ENCODE measurements around the gene TACR1.

Gene TACR1

DNA sequence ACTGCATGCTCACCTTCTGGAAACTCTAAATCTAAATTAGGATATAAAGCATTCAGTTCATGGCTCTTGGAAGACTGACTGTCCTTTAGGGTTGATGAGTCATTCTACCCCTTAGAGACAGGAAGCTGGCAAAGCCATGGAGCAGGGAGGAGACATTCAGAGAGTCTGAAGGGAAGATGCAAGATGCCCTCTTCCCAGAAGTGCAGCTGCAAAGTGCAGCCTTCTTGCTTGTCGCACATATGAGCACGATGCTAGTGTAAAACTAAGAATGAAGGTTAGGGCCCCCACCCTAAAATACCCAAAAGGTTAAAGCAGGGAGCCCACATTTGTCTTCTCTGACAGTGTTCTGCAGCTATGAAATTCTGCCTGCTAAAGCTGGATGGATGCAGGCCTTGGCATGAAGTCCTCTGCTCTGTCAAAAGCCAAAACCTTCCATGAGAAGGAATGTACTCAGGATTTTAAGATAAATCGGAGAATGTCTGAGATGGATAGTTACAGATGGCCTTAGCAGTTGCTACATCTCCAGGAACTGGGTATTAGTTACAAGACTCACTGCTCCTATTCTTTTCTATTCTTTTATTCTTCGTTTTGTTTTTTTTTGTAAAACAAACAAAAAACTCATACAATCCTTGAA is 151.2 kb downstream of the TACR1 start:
- DNase-seq = no peak

DNA sequence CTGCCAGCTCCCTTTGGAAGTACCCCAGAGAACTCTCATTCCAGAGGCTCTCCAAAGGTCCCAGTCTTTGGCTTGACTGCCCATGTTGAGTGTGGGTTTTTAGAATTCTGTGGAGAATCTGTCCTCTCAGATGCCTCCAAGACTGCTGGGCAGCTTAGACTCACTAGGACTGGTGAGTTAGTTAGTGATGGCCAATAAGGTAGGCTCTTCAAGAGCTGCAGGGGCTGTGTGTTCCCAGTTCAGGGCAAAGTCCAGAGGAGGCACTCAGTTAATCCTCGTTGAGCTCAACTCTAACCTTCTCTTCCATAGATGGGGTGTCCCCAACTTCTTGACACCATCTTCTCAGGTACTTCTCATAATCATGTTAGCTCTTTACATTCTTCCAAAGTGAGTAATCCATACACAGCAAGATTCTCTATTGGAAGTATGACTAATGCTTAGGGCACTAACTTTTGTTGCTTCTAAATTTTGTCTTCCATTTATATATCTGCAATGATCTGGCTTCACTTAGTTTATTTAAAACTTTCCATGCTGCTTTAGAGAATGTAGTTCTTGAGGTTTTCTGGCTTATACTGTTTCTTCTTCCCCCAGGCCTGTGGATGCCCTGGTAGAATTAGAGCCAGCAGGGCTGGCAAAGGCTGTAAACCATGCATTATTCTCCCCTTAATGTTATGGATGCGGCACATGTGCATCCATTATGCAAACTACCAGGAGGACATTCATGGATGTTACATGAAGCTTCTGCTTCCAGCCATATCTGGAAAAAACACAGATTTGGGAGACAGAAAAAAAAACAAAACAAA is 151.9 kb downstream of the TACR1 start:
- DNase-seq = no peak

DNA sequence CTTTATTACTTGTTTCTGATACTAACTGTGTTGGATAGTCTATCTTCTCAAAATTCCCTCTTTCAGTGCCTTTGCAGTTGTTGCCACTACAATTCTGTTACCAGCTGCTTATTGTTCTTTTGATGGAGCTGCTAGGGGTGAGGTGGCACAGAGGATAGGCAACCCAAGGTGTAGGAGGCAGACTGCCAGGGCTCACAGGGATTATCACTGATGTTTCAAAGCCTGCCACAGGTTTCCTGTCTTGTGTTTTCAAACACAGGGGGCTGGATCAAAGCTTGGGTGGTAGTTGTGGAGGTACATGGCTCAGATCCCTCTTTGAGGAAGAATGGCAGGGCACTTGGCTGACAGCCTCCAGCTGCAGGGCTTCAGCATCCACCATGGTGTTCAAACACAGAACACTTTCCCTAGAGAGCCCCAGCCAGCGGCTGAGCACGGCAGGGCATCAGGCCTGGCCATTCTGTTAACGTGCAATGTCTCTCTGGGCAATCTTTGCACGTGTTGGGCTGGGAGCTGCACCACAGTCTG is 153.7 kb downstream of the TACR1 start:
- no peak for DNase-seq

DNA sequence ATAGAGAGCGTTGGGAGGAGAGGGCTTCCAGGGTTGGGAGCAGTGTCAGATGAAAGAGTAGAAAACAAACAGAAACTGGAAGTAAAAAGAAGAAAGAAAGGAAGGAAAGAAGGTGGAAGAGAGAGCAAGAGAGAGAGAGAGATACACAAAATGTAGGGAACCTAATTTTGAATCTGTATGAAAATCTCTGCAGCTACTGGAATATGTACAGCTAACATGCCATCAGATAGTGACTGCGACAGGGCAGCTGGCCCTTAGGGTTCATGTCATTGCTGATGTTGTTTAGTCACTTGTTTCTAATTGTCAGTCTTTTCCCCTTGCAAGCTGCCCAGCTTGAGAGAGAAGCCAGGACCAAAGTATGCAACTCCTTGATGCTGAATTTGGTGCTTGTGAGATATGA is 155.0 kb downstream of the TACR1 start:
- DNase-seq = no peak

DNA sequence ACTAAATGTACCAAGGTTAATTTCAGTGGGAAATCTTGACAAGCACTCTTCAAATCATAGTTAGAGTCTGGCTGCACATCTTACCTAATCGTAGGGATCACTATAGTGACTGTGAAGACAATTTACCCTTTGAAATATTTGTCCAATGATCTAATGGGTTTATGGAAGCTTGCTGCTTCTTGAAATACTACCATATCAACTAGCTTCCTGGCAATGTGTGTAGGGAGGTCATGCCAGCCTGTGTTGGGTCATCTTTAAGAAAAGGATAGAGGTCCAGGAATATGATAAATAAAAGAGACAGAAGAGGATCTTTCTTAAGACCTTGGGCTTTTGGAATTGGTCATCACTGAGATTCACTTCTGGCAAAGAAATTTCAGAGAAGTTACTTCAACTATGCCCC is 156.5 kb downstream of the TACR1 start:
- DNase-seq = no peak

- no peak for DNase-seq
These were observed 157.4 kb downstream of the TACR1 start for GRCh38 chr2:75041731-75042600.

GRCh38 chr2:75041226-75041625 is 158.1 kb downstream of the TACR1 start:
- DNase-seq = no peak

DNA sequence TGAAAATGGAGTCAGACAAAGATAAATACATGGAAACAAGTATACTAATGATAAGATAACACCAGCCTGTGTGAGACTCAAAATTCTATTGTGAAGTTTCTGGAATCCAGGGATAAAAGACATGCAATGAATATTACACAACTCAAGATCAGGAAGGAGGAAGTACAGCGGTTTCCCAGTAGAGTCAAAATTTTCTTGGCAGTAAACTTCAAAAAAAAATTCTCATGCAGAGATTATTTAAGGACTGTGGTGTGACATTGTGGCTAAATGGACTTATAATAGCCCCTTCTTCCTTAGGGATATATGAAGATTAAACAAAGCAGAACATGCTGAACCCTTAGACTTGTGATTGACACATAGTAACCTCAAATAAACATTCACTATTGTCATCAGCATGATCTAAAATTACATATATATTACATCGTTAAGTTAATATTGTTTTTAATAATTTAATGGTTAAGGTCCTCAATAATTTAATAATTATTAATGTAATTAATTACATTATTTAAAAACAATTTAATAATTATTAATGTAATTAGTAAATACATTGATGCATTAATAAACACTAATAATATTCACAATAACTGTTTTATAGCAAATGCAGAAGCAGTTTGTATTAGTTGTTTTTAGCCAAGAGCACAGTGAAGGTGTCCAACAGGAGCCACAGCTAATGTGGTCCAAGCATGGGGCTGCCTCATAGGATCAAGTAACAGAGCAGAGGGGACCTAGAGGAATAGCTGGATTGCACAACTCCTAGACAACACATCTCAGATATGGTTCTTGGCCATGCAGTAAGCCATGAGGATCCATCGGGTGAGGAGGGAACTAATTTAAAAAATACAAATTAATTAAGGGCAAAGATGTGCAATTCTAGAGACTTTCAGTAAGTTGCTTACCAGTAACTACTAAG is 163.6 kb downstream of the TACR1 start:
- DNase-seq = no peak

DNA sequence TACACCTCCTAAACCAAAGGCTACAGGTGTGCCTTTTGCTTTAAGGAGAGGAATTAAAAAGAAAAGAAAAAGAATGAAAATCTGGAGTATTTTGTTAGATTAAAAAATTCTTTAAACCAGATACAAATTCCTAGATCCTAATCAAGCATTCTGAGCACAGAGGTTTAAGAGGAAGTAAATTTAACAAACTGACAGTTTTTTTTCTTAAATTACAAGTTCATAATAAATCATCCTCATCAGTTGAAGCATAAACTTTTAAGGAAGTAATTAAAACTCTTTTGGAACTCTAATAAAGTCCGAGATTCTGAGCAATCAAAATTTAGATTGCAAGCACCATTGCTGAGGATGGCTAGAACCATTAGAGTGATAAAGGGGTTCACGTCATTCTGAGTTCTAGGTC is 165.8 kb downstream of the TACR1 start:
- DNase-seq = no peak

GRCh38 chr2:75031906-75032803 is 167.2 kb downstream of the TACR1 start:
- no peak for DNase-seq

GRCh38 chr2:75031171-75031570 is 168.1 kb downstream of the TACR1 start:
- no peak for DNase-seq

- no peak for DNase-seq
These were observed 168.9 kb downstream of the TACR1 start for GRCh38 chr2:75030218-75031009.

DNA sequence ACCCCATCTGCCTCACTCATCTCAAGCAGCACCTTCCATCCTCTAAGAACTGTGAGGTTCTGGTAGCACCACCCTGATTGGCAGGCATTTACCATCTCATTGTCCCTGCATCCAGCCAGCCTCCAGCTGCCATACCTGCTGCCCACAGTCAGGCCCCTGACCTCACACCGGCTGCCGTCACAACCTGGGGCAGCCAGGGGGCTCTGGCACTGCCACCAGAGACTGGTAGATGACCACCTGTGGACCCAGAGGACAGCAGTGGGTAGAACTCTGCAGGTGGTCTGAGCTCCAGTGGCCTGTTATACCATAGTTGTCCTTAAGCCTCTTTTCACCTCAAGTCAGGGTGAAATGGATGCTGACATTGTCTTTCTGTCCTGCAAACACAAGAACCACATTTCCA is 171.4 kb downstream of the TACR1 start:
- no peak for DNase-seq

- no peak for DNase-seq
These were observed 173.5 kb downstream of the TACR1 start for GRCh38 chr2:75025633-75026380.

GRCh38 chr2:75025216-75025615 is 174.1 kb downstream of the TACR1 start:
- no peak for DNase-seq

- DNase-seq = no peak
These were observed 175.5 kb downstream of the TACR1 start for GRCh38 chr2:75023666-75024455.

DNA sequence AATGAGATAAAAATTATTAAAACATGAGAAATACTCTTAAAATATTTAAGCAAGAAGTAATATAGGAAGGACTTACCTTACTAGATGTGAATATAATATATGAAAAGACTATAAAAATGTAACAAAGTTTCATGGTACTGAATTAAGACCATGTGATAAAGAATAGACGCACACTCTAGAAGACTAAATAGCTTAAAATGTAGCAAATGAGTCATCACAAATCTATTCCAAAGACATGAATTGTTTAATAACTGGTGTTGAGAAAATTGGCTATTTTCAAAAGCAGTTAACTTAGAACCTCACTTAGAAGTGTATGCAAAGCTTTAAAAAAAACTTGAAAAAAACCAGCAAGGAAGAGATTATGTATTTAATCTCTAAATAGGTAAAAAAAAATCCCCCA is 176.8 kb downstream of the TACR1 start:
- no peak for DNase-seq

All from hypothalamus (tissue), 51 donors.